Trophoblast cell (in vitro differentiated cells and primary cell): Measurements from ENCODE around the gene NRXN3.

Source experiments
- DNase-seq, 2 donors: peaks; one replicate each; pipeline ENCODE4 v3.0.0-alpha.2; 2016
- H2AFZ ChIP-seq: 2 replicates; pipeline ENCODE4 v1.6.1; 2013; ENCODE audit warnings: low read length, moderate library complexity, mild to moderate bottlenecking; ENCODE audit not compliant: insufficient read depth, poor library complexity
- H2AK5ac ChIP-seq: 2 replicates; pipeline ENCODE4 v1.6.1; 2013; ENCODE audit warnings: mild to moderate bottlenecking, low read length
- H2BK120ac ChIP-seq: 2 replicates; pipeline ENCODE4 v1.6.1; 2013; ENCODE audit warnings: low read length, mild to moderate bottlenecking, moderate library complexity; ENCODE audit not compliant: insufficient read depth, poor library complexity
- H2BK12ac ChIP-seq: 2 replicates; pipeline ENCODE4 v1.6.1; 2013; ENCODE audit warnings: mild to moderate bottlenecking, low read length, moderate library complexity
- H2BK5ac ChIP-seq: 2 replicates; pipeline ENCODE4 v1.6.1; 2013; ENCODE audit warnings: low read length, low read depth, moderate library complexity, mild to moderate bottlenecking; ENCODE audit not compliant: poor library complexity
- H3K14ac ChIP-seq: 2 replicates; pipeline ENCODE4 v1.6.1; 2013; ENCODE audit warnings: mild to moderate bottlenecking, low read length
- H3K18ac ChIP-seq: 2 replicates; pipeline ENCODE4 v1.6.1; 2013; ENCODE audit warnings: mild to moderate bottlenecking, low read length
- H3K23ac ChIP-seq: 2 replicates; pipeline ENCODE4 v1.6.1; 2013; ENCODE audit warnings: low read length
- H3K27ac ChIP-seq: 2 replicates; pipeline ENCODE4 v1.5.1; 2013; ENCODE audit warnings: low read depth, mild to moderate bottlenecking, inconsistent platforms, low read length, moderate library complexity
- H3K27me3 ChIP-seq: 2 replicates; pipeline ENCODE4 v1.6.1; 2013; ENCODE audit warnings: inconsistent platforms, mild to moderate bottlenecking, low read length, moderate library complexity; ENCODE audit not compliant: insufficient read depth
- H3K36me3 ChIP-seq, 2 experiments: 1 replicate in 1 of 2; 2 replicates in 1 of 2; pipeline ENCODE4 v1.6.1; 2013; ENCODE audit warnings: low read length in 2 of 2, mild to moderate bottlenecking in 2 of 2, moderate library complexity in 1 of 2; ENCODE audit not compliant: insufficient read depth in 2 of 2, control insufficient read depth in 1 of 2
- H3K4ac ChIP-seq: 2 replicates; pipeline ENCODE4 v1.6.1; 2013; ENCODE audit warnings: low read depth, mild to moderate bottlenecking, low read length, moderate library complexity
- H3K4me1 ChIP-seq, 2 experiments: 1 replicate in 1 of 2; 2 replicates in 1 of 2; pipeline ENCODE4 v1.6.1; 2013; ENCODE audit warnings: low read length in 2 of 2, mild to moderate bottlenecking in 2 of 2, moderate library complexity in 1 of 2; ENCODE audit not compliant: insufficient read depth in 2 of 2, control insufficient read depth in 1 of 2
- H3K4me2 ChIP-seq: 2 replicates; pipeline ENCODE4 v1.6.1; 2013; ENCODE audit warnings: inconsistent platforms, mild to moderate bottlenecking, low read length, moderate library complexity
- H3K4me3 ChIP-seq: 2 replicates; pipeline ENCODE4 v1.5.1; 2013; ENCODE audit warnings: mild to moderate bottlenecking, low read depth, low read length, inconsistent platforms
- H3K79me1 ChIP-seq: one replicate; pipeline ENCODE4 v1.6.1; 2013; ENCODE audit warnings: low read length
- H3K79me2 ChIP-seq: 2 replicates; pipeline ENCODE4 v1.6.1; 2013; ENCODE audit warnings: low read length, mild to moderate bottlenecking; ENCODE audit not compliant: control insufficient read depth, insufficient read depth, poor library complexity
- H3K9ac ChIP-seq: 2 replicates; pipeline ENCODE4 v1.6.1; 2013; ENCODE audit warnings: mild to moderate bottlenecking, low read length
- H3K9me3 ChIP-seq: 2 replicates; pipeline ENCODE4 v1.6.1; 2013; ENCODE audit warnings: low read depth, mild to moderate bottlenecking, control low read depth, inconsistent platforms, low read length; ENCODE audit not compliant: insufficient read depth
- H4K12ac ChIP-seq: 2 replicates; pipeline ENCODE4 v1.6.1; 2013; ENCODE audit warnings: low read depth, mild to moderate bottlenecking, low read length, moderate library complexity
- H4K8ac ChIP-seq: 2 replicates; pipeline ENCODE4 v1.6.1; 2013; ENCODE audit warnings: low read depth, mild to moderate bottlenecking, low read length, moderate library complexity
- H4K91ac ChIP-seq: one replicate; pipeline ENCODE4 v1.6.1; 2013; ENCODE audit warnings: low read depth, mild to moderate bottlenecking, low read length, moderate library complexity
- WGBS: extraction: QIAGEN DNeasy Blood & Tissue Kit; methylation state at CpG from one replicate; pipeline ENCODE4 v1.1.7; 2013; ENCODE audit warnings: missing lambda C conversion rate; ENCODE audit not compliant: insufficient read length, insufficient coverage; ENCODE audit errors: extremely low coverage; 5-methylcytosine and 5-hydroxymethylcytosine counted together

Gene NRXN3

DNA sequence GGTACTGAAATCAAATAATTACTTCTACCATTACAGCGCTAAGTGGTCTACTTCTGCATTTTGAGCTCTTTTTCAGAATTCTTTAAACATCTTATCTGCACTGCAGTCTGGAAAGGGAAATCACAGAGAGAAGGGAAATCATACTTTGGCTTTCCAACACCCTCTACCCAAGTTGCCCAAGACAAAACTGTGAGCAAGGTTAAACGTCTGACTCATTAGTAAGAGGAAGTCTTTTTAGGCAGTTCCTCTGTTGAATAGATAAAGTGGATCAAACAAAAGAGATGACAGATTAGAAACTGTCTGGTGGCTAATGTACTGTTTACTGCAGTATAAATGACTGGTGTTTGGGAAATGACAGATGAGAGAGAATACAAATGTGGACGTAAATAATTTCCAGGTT is 858.1 kb downstream of the NRXN3 start:
- Histone ChIP-seq H3K4ac (no peak overlapping the region), H3K36me3 (no peaks in the 10 kb centered on the region), H2AK5ac (no peak overlapping the region), H3K79me1 (no peaks in the 10 kb centered on the region), H2BK120ac (no peak overlapping the region), H4K8ac (no peak overlapping the region), H3K4me1 (no peaks in the 10 kb centered on the region), H3K18ac (no peak overlapping the region), H3K4me2 (no peak overlapping the region), H3K27me3 (no peaks in the 10 kb centered on the region), H3K4me3 (no peak overlapping the region), H2AFZ (no peak overlapping the region), H3K23ac (no peak overlapping the region), H4K12ac (no peak overlapping the region), H4K91ac (no peak overlapping the region), H3K9me3 (no peaks in the 10 kb centered on the region), H3K9ac (no peak overlapping the region), H3K79me2 (no peaks in the 10 kb centered on the region), H3K27ac (no peak overlapping the region), H2BK12ac (no peak overlapping the region), H3K14ac (no peak overlapping the region), H2BK5ac (no peak overlapping the region)
- DNase-seq: peak in 1 of 2 donors; percentile 10
- WGBS: no CpG with 5 or more reads among the region's 3 CpGs

DNA sequence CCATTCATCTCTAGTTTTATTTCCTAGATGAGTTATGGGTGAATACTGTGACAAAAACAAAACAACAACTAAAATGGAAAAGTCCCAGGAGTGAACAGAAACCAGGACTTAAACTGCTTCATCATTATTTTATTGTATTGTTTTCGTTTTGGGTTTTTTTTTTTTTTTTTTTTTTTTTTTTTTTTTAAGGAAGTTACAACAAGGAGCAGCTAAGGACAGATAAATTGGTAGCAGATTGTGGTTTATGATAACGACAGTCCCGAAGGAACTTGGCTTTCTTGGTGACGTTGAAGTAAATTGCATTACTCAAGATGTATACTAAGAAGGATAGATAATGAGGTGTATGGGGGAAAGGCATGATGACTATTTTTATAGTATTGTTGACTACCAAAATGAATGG is 866.3 kb downstream of the NRXN3 start:
- Histone ChIP-seq H3K79me1 (no peaks in the 10 kb centered on the region), H3K9me3 (no peaks in the 10 kb centered on the region), H3K14ac (no peak overlapping the region), H3K36me3 (no peaks in the 10 kb centered on the region), H3K4me3 (no peak overlapping the region), H3K9ac (no peak overlapping the region), H3K27me3 (no peaks in the 10 kb centered on the region), H2AFZ (no peak overlapping the region), H2BK12ac (no peak overlapping the region), H2BK120ac (no peak overlapping the region), H3K4me1 (no peaks in the 10 kb centered on the region), H3K18ac (no peak overlapping the region), H4K8ac (no peak overlapping the region), H2AK5ac (no peak overlapping the region), H3K4ac (no peak overlapping the region), H3K27ac (no peak overlapping the region), H4K12ac (no peak overlapping the region), H3K4me2 (no peak overlapping the region), H3K79me2 (no peaks in the 10 kb centered on the region), H3K23ac (no peak overlapping the region), H2BK5ac (no peak overlapping the region), H4K91ac (no peak overlapping the region)
- WGBS: no CpG with 5 or more reads among the region's 4 CpGs
- DNase-seq: no peak

DNA sequence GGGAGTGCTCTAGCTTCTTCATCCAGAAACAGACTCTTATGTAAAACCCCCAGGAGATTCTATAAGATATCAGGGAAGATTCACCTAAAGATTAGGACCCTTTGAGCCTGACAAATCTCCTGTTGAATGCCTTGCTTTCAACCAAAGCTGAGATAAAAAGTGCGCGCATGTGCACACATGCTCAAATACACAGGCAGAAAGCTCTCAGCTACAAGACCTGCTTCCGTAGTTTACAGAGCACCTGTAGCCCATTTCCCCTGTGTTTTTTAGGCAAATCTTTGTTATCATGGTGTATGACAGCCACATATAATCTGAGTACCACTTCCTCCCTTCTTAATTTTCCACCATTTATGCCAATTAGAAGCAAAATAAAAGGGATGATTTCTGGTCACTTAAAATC is 866.9 kb downstream of the NRXN3 start:
- no peaks in the 10 kb centered on the region for H3K27me3 ChIP-seq
- no peak overlapping the region for H2BK12ac ChIP-seq
- no peak overlapping the region for H3K9ac ChIP-seq
- no peaks in the 10 kb centered on the region for H3K79me2 ChIP-seq
- H3K18ac ChIP-seq: no peak overlapping the region
- no peak overlapping the region for H2BK120ac ChIP-seq
- no peaks in the 10 kb centered on the region for H3K4me1 ChIP-seq
- no peak overlapping the region for H2AK5ac ChIP-seq
- DNase-seq: no peak
- H4K12ac ChIP-seq: no peak overlapping the region
- no peaks in the 10 kb centered on the region for H3K9me3 ChIP-seq
- no peak overlapping the region for H2AFZ ChIP-seq
- H3K27ac ChIP-seq: no peak overlapping the region
- no peak overlapping the region for H3K14ac ChIP-seq
- H3K36me3 ChIP-seq: no peaks in the 10 kb centered on the region
- H2BK5ac ChIP-seq: no peak overlapping the region
- no peak overlapping the region for H3K4me3 ChIP-seq
- no peaks in the 10 kb centered on the region for H3K79me1 ChIP-seq
- H3K23ac ChIP-seq: no peak overlapping the region
- no peak overlapping the region for H3K4ac ChIP-seq
- H4K8ac ChIP-seq: no peak overlapping the region
- no peak overlapping the region for H4K91ac ChIP-seq
- H3K4me2 ChIP-seq: no peak overlapping the region
- no CpG with 5 or more reads among the region's 3 CpGs for WGBS

GRCh38 chr14:79037593-79037992 is 867.4 kb downstream of the NRXN3 start:
- Histone ChIP-seq H2AFZ (no peak overlapping the region), H4K8ac (no peak overlapping the region), H3K4me2 (no peak overlapping the region), H3K4me1 (no peaks in the 10 kb centered on the region), H3K36me3 (no peaks in the 10 kb centered on the region), H3K9ac (no peak overlapping the region), H2AK5ac (no peak overlapping the region), H3K27me3 (no peaks in the 10 kb centered on the region), H4K91ac (no peak overlapping the region), H3K79me1 (no peaks in the 10 kb centered on the region), H4K12ac (no peak overlapping the region), H3K23ac (no peak overlapping the region), H2BK5ac (no peak overlapping the region), H3K18ac (no peak overlapping the region), H3K4me3 (no peak overlapping the region), H2BK12ac (no peak overlapping the region), H3K27ac (no peak overlapping the region), H3K4ac (no peak overlapping the region), H2BK120ac (no peak overlapping the region), H3K79me2 (no peaks in the 10 kb centered on the region), H3K9me3 (no peaks in the 10 kb centered on the region), H3K14ac (no peak overlapping the region)
- WGBS: no CpG with 5 or more reads among the region's 7 CpGs
- no peak for DNase-seq
